Activated B cell treated with CpG ODN at 0.5 μM for 24 hours (primary cell): Measurements from ENCODE around the gene ZNF556. TPM values are rescaled to one million over a fixed set of nuclear protein-coding genes. Genes with fewer than 3 reads are reported as not detected.

Experiments
- ATAC-seq: fragments of 200-7000 bp; cut with Tn5 transposase; one replicate; pipeline ENCODE4 v1.10.0; 2021; ENCODE audit warnings: low read depth, mild to moderate bottlenecking, moderate library complexity
- CTCF ChIA-PET: fragments of 350-600 bp; sonication (Branson Sonifier 250); formaldehyde crosslinking; loops from one replicate; lab custom pipeline; 2021; ENCODE audit warnings: antibody characterized with exemption; lab: Charles Lee
- POLR2A ChIA-PET: fragments of 350-600 bp; sonication (Branson Sonifier 250); formaldehyde crosslinking; loops from one replicate; lab custom pipeline; 2021; ENCODE audit warnings: antibody characterized with exemption; lab: Charles Lee
- DNase-seq: peaks from one replicate; pipeline ENCODE4 v3.0.0; 2022
- H3K27ac Mint-ChIP-seq: one replicate; pipeline ENCODE4 v1.8.0; 2020; ENCODE audit warnings: mixed read lengths
- H3K27me3 Mint-ChIP-seq: one replicate; pipeline ENCODE4 v1.8.0; 2021; ENCODE audit warnings: mixed read lengths
- H3K36me3 Mint-ChIP-seq: one replicate; pipeline ENCODE4 v1.8.0; 2021; ENCODE audit warnings: low read depth, mixed read lengths
- H3K4me1 Mint-ChIP-seq: one replicate; pipeline ENCODE4 v1.8.0; 2021; ENCODE audit warnings: mixed read lengths
- H3K4me3 Mint-ChIP-seq: one replicate; pipeline ENCODE4 v1.8.0; 2020; ENCODE audit warnings: mild to moderate bottlenecking, mixed read lengths
- H3K9me3 Mint-ChIP-seq: one replicate; pipeline ENCODE4 v1.8.0; 2020; ENCODE audit warnings: mixed read lengths
- intact Hi-C: fragments of 100-400 bp; cut with micrococcal nuclease; formaldehyde crosslinking; loops from one replicate; pipeline ENCODE4 v1.15.1; 2024
- total RNA-seq: library from RNA; stranded (reverse); gene quantifications from 2 replicates; pipeline ENCODE4 v1.2.3, GENCODE V29; 2022
- TF ChIP-seq, protein P1 (sequence below): fragments of 200-600 bp; IDR thresholded peaks from one replicate; pipeline ENCODE4 v1.8.0; 2022; ENCODE audit warnings: antibody characterized with exemption, mild to moderate bottlenecking

Gene ZNF556
- total RNA-seq, 1 donor from 2014 or later: not detected

GRCh38 chr19:2852598-2852997, 14.5 kb upstream of the ZNF556 start:
- intact Hi-C loops: no loop called here
- Mint-ChIP-seq H3K4me1 (peaks cover 25% of the 10 kb centered on the region), H3K4me3 (no peak overlapping the region), H3K36me3 (peaks cover 62% of the 10 kb centered on the region), H3K27me3 (no peaks in the 10 kb centered on the region), H3K9me3 (peaks cover 34% of the 10 kb centered on the region), H3K27ac (no peak overlapping the region)
- ATAC-seq (no peak), DNase-seq (no peak)
- POLR2A ChIA-PET: no interaction called here
- CTCF ChIA-PET: no interaction called here
- TF ChIP-seq, protein P1, sequence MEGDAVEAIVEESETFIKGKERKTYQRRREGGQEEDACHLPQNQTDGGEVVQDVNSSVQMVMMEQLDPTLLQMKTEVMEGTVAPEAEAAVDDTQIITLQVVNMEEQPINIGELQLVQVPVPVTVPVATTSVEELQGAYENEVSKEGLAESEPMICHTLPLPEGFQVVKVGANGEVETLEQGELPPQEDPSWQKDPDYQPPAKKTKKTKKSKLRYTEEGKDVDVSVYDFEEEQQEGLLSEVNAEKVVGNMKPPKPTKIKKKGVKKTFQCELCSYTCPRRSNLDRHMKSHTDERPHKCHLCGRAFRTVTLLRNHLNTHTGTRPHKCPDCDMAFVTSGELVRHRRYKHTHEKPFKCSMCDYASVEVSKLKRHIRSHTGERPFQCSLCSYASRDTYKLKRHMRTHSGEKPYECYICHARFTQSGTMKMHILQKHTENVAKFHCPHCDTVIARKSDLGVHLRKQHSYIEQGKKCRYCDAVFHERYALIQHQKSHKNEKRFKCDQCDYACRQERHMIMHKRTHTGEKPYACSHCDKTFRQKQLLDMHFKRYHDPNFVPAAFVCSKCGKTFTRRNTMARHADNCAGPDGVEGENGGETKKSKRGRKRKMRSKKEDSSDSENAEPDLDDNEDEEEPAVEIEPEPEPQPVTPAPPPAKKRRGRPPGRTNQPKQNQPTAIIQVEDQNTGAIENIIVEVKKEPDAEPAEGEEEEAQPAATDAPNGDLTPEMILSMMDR: no peak

- ATAC-seq (no peak), DNase-seq (no peak)
- CTCF ChIA-PET: no interaction called here
- TF ChIP-seq, protein P1: no peak
- intact Hi-C loops: no loop called here
- H3K9me3 Mint-ChIP-seq: peaks cover 34% of the 10 kb centered on the region
- no peaks in the 10 kb centered on the region for H3K27me3 Mint-ChIP-seq
- H3K4me1 Mint-ChIP-seq: peaks cover 25% of the 10 kb centered on the region
- H3K27ac Mint-ChIP-seq: no peak overlapping the region
- H3K4me3 Mint-ChIP-seq: no peak overlapping the region
- peaks cover 62% of the 10 kb centered on the region for H3K36me3 Mint-ChIP-seq
- POLR2A ChIA-PET: no interaction called here
Measured at GRCh38 chr19:2853015-2853606, 14.0 kb upstream of the ZNF556 start.

- TF ChIP-seq, protein P1: no peak
- H3K4me3 Mint-ChIP-seq: no peak overlapping the region
- ChIA-PET CTCF (no interaction called here), POLR2A (no interaction called here)
- no peaks in the 10 kb centered on the region for H3K27me3 Mint-ChIP-seq
- peaks cover 34% of the 10 kb centered on the region for H3K9me3 Mint-ChIP-seq
- peaks cover 23% of the 10 kb centered on the region for H3K4me1 Mint-ChIP-seq
- ATAC-seq (no peak), DNase-seq (no peak)
- intact Hi-C loops: no loop called here
- peaks cover 63% of the 10 kb centered on the region for H3K36me3 Mint-ChIP-seq
- no peak overlapping the region for H3K27ac Mint-ChIP-seq
Measured at GRCh38 chr19:2854849-2855248, 12.3 kb upstream of the ZNF556 start.

DNA sequence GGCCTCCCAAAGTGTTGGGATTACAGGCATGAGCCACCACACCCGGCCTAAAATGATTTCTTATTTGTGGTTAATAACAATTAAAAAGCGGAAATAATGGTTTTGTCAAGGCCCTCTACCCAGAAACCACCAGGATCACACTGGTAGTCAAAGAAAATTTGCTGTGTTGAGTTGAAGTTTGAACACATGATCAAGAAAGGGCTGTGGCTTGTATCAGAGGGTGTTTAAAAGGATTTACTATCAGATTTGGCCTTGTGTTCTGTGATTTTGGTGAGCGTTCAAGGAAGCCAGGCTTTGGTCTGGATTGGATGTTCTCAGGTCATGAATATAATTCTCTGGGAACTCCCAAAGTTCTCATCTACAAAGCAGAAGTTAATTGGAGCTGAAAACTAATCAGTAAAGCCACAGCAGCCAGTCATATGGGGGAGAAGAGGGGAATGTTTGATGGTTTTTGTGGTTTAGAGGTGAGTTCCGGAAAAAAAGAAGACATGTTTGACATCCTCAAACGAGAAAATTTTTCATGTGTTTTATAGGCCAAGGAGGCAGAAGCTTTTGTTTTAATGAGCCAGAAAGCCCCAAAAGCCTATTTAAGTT, 10.6 kb upstream of the ZNF556 start:
- TF ChIP-seq, protein P1: no peak
- Mint-ChIP-seq H3K36me3 (peaks cover 46% of the 10 kb centered on the region), H3K27me3 (no peaks in the 10 kb centered on the region), H3K27ac (peak overlapping the region; percentile 59), H3K4me3 (peak overlapping the region; percentile 1), H3K9me3 (peaks cover 31% of the 10 kb centered on the region), H3K4me1 (peaks cover 14% of the 10 kb centered on the region)
- no peak for ATAC-seq
- ChIA-PET CTCF (interaction anchor here (1.0 kb wide), 1 partner anchor 28 kb away, joined by 3 read pairs; no protein-coding TSS in a partner anchor), POLR2A (interaction anchor here (0.5 to 0.7 kb wide), 2 partner anchors 31 to 264 kb away, joined by 3 read pairs; no protein-coding TSS in a partner anchor)
- no peak for DNase-seq
- intact Hi-C loops: no loop called here

DNA sequence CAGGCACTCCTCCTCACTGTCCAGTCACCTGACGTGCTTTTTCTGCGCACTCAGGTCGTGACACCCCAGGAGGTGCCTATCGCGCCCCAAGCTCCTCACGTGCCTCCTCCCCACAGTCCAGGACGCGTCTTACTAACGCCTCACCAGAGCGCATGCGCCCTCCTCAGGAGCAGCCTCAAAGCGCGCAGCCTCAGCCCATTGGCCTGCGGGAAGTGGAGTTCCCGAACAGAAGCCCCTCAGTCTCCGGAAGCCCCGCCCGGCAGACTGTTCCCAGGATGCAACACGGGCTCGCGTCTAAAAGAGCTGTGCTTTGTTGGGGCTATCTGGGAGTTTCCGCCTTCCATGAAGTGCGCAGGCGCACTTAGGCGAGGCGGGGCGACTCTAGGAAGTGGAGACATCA, 8.3 kb upstream of the ZNF556 start:
- ATAC-seq (no peak), DNase-seq (no peak)
- Mint-ChIP-seq H3K27me3 (peaks cover 3% of the 10 kb centered on the region), H3K4me3 (no peak overlapping the region), H3K27ac (no peak overlapping the region), H3K4me1 (peaks cover 14% of the 10 kb centered on the region), H3K36me3 (peaks cover 23% of the 10 kb centered on the region), H3K9me3 (peaks cover 15% of the 10 kb centered on the region)
- ChIA-PET POLR2A (interaction anchor here (0.5 kb wide), 1 partner anchor 1450 kb away, joined by 5 read pairs; no protein-coding TSS in a partner anchor), CTCF (no interaction called here)
- intact Hi-C loops: no loop called here
- TF ChIP-seq, protein P1: no peak
